K562 (cell line): Measurements from ENCODE around the gene PHKA2.

Experiments
- EGR1 ChIP-seq: fragments of 450-650 bp; conservative IDR thresholded peaks from 2 replicates; pipeline ENCODE4 v1.6.1; 2017; ENCODE audit warnings: mild to moderate bottlenecking
- GABPB1 ChIP-seq: sonication (generic); formaldehyde crosslinking; IDR thresholded peaks from 2 replicates; pipeline ENCODE4 v1.8.0; 2022; ENCODE audit warnings: mild to moderate bottlenecking, missing genetic modification reagents
- ILF3 ChIP-seq: fragments of 450-650 bp; IDR thresholded peaks from 2 replicates; pipeline ENCODE4 v1.6.1; 2018; ENCODE audit warnings: antibody characterized with exemption, mild to moderate bottlenecking, moderate library complexity, borderline replicate concordance
- JUND ChIP-seq, 2 experiments: IDR thresholded peaks; 2 replicates in 1 of 2; 3 replicates in 1 of 2; pipeline ENCODE4 v1.6.1; 2011; ENCODE audit warnings: borderline replicate concordance in 2 of 2, low read depth in 2 of 2, low read length in 2 of 2, improper control_type of control experiment in 1 of 2, missing biosample characterization in 1 of 2, missing genetic modification characterization in 1 of 2, missing genetic modification reagents in 1 of 2
- KDM1A ChIP-seq, 2 experiments: fragments of 450-650 bp; IDR thresholded peaks; 2 replicates each; pipeline ENCODE4 v1.6.1; 2016; ENCODE audit warnings: mild to moderate bottlenecking in 2 of 2
- KDM5B ChIP-seq: fragments of 200-600 bp; sonication (generic); IDR thresholded peaks from 2 replicates; pipeline ENCODE4 v1.6.1; 2012; ENCODE audit warnings: low read depth, mild to moderate bottlenecking, moderate library complexity, low read length, control low read depth, inconsistent platforms; ENCODE audit not compliant: insufficient replicate concordance
- ZNF311 ChIP-seq: fragments of 250-450 bp; sonication (Bioruptor Pico); IDR thresholded peaks from 2 replicates; pipeline ENCODE4 v1.4.0; 2020; ENCODE audit warnings: mild to moderate bottlenecking, moderate library complexity
- TF ChIP-seq, protein P1 (sequence below): sonication (generic); formaldehyde crosslinking; IDR thresholded peaks from 2 replicates; pipeline ENCODE4 v1.8.1; 2022; ENCODE audit warnings: missing genetic modification reagents
- TF ChIP-seq, protein P2 (sequence below), 3 experiments: IDR thresholded peaks in 2 of 3; conservative IDR thresholded peaks in 1 of 3; 2 replicates each; pipeline ENCODE4 v1.5.1; 2011 to 2012; ENCODE audit warnings: low read length in 3 of 3, mild to moderate bottlenecking in 3 of 3, control low read depth in 2 of 3, improper control_type of control experiment in 1 of 3, inconsistent platforms in 1 of 3, low read depth in 1 of 3, mixed read lengths in 1 of 3, moderate library complexity in 1 of 3; ENCODE audit not compliant: insufficient read depth in 2 of 3
- TF ChIP-seq, protein P3 (sequence below): fragments of 250-450 bp; sonication (Bioruptor Pico); IDR thresholded peaks from 2 replicates; pipeline ENCODE4 v1.4.0; 2020; ENCODE audit warnings: borderline replicate concordance

DNA sequence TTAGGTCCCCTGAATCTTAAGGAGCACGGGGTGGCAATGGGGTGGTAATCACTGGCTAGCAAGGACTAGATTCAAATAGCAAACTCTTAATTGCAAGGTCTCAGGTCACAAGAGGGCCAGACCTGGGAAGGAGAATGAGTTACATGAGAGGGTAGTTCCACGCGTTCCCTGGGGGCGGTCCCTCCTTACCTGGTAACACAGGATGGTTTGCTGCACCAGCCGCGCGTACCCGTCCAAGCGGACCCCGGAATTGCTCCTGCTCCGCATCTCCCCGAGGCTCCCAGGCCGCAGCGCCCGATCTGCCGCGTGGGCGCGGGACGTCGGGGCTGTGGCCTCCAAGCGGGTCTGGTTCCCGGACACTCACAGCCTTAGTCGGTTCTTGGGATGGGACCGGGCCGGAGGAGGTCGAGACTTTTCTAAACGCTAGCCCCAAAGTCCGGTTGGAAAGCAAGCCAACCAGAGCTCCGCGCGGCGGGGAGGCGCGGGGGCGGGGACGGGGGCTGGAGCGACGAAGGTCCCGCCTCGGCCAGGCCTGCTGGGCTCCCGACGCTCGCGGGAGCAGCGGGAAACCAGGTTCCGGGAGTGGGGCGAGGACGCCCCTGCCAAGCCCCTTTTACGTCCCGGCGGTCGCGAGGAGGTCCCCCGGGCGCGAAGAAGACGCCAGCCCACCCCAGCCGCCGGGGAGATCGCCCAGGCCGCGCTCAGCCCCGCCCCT is at the start of gene PHKA2:
- peak; percentile 74 for TF ChIP-seq EGR1
- TF ChIP-seq, protein P1, sequence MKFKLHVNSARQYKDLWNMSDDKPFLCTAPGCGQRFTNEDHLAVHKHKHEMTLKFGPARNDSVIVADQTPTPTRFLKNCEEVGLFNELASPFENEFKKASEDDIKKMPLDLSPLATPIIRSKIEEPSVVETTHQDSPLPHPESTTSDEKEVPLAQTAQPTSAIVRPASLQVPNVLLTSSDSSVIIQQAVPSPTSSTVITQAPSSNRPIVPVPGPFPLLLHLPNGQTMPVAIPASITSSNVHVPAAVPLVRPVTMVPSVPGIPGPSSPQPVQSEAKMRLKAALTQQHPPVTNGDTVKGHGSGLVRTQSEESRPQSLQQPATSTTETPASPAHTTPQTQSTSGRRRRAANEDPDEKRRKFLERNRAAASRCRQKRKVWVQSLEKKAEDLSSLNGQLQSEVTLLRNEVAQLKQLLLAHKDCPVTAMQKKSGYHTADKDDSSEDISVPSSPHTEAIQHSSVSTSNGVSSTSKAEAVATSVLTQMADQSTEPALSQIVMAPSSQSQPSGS (CRISPR knock-in tag) = no peak
- TF ChIP-seq GABPB1 = no peak
- TF ChIP-seq, protein P2, sequence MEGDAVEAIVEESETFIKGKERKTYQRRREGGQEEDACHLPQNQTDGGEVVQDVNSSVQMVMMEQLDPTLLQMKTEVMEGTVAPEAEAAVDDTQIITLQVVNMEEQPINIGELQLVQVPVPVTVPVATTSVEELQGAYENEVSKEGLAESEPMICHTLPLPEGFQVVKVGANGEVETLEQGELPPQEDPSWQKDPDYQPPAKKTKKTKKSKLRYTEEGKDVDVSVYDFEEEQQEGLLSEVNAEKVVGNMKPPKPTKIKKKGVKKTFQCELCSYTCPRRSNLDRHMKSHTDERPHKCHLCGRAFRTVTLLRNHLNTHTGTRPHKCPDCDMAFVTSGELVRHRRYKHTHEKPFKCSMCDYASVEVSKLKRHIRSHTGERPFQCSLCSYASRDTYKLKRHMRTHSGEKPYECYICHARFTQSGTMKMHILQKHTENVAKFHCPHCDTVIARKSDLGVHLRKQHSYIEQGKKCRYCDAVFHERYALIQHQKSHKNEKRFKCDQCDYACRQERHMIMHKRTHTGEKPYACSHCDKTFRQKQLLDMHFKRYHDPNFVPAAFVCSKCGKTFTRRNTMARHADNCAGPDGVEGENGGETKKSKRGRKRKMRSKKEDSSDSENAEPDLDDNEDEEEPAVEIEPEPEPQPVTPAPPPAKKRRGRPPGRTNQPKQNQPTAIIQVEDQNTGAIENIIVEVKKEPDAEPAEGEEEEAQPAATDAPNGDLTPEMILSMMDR (IDR thresholded peaks at IDR 0.05 in 2 of 3, conservative IDR thresholded peaks at IDR 0.05 in 1 of 3; ENCODE audit: insufficient read depth in 2 of 3, low read depth in 1 of 3, low read length in 3 of 3) = no peak
- no peak for TF ChIP-seq ZNF311
- no peak for TF ChIP-seq KDM1A (IDR thresholded peaks at IDR 0.05)
- TF ChIP-seq, protein P3, sequence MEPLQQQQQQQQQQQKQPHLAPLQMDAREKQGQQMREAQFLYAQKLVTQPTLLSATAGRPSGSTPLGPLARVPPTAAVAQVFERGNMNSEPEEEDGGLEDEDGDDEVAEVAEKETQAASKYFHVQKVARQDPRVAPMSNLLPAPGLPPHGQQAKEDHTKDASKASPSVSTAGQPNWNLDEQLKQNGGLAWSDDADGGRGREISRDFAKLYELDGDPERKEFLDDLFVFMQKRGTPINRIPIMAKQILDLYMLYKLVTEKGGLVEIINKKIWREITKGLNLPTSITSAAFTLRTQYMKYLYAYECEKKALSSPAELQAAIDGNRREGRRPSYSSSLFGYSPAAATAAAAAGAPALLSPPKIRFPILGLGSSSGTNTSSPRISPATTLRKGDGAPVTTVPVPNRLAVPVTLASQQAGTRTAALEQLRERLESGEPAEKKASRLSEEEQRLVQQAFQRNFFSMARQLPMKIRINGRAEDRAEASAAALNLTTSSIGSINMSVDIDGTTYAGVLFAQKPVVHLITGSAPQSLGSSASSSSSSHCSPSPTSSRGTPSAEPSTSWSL (CRISPR knock-in tag) = no peak
- no peak for TF ChIP-seq ILF3
- TF ChIP-seq JUND (IDR thresholded peaks at IDR 0.05; ENCODE audit: borderline replicate concordance, low read depth, low read length) = no peak
- TF ChIP-seq JUND (tag; IDR thresholded peaks at IDR 0.05; ENCODE audit: borderline replicate concordance, low read depth, low read length) = no peak
- peak; percentile 40 for TF ChIP-seq KDM5B
